GM12875 (cell line): ENCODE data around the gene HOXA10.

ENCODE experiments used
- H3K4me3 ChIP-seq: one replicate; pipeline ENCODE4 v1.5.1; 2011; ENCODE audit warnings: low read depth, low read length, control low read depth
- TF ChIP-seq, protein P1 (sequence below): IDR thresholded peaks from 2 replicates; pipeline ENCODE4 v1.5.1; 2011; ENCODE audit warnings: low read depth, mild to moderate bottlenecking, control low read depth, inconsistent platforms, low read length, moderate library complexity, borderline replicate concordance; ENCODE audit not compliant: insufficient read depth

The HOXA10 gene

GRCh38 chr7:27144781-27145164, 29.3 kb downstream of the HOXA10 start:
- TF ChIP-seq, protein P1, sequence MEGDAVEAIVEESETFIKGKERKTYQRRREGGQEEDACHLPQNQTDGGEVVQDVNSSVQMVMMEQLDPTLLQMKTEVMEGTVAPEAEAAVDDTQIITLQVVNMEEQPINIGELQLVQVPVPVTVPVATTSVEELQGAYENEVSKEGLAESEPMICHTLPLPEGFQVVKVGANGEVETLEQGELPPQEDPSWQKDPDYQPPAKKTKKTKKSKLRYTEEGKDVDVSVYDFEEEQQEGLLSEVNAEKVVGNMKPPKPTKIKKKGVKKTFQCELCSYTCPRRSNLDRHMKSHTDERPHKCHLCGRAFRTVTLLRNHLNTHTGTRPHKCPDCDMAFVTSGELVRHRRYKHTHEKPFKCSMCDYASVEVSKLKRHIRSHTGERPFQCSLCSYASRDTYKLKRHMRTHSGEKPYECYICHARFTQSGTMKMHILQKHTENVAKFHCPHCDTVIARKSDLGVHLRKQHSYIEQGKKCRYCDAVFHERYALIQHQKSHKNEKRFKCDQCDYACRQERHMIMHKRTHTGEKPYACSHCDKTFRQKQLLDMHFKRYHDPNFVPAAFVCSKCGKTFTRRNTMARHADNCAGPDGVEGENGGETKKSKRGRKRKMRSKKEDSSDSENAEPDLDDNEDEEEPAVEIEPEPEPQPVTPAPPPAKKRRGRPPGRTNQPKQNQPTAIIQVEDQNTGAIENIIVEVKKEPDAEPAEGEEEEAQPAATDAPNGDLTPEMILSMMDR, result no peak
- no peak overlapping the region for H3K4me3 ChIP-seq

GRCh38 chr7:27143950-27144780, 30.0 kb downstream of the HOXA10 start:
- TF ChIP-seq, protein P1, result no peak
- no peak overlapping the region for H3K4me3 ChIP-seq

GRCh38 chr7:27143023-27143949, 30.8 kb downstream of the HOXA10 start, which contains the start of gene HOXA5:
Gene HOXA5, minus strand, starts transcription at chr7:27143681. Its CDS starts 74 bp downstream, at chr7:27143607.
- H3K4me3 ChIP-seq, result no peak within 1 kb of the TSS
- TF ChIP-seq, protein P1, result no peak

DNA sequence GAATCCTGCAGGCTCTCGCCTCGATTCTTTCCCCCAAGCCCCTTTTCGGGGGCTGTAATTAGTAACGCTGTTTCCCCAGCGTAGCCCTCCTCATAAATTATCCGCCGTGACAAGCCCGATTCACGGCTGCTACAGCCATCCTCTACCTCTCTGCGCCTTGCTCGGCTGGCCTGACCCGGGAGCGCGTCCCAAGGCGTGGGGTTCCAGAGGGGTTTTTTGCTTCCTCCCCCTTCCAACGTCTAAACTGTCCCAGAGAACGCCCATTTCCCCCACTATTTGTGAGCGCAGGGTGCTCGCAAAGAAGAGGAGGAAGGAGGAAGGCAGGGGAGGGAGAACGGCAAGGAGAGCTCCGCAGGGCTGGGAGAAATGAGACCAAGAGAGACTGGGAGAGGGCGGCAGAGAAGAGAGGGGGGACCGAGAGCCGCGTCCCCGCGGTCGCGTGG, 31.5 kb downstream of the HOXA10 start:
- no peak overlapping the region for H3K4me3 ChIP-seq
- TF ChIP-seq, protein P1, result no peak

DNA sequence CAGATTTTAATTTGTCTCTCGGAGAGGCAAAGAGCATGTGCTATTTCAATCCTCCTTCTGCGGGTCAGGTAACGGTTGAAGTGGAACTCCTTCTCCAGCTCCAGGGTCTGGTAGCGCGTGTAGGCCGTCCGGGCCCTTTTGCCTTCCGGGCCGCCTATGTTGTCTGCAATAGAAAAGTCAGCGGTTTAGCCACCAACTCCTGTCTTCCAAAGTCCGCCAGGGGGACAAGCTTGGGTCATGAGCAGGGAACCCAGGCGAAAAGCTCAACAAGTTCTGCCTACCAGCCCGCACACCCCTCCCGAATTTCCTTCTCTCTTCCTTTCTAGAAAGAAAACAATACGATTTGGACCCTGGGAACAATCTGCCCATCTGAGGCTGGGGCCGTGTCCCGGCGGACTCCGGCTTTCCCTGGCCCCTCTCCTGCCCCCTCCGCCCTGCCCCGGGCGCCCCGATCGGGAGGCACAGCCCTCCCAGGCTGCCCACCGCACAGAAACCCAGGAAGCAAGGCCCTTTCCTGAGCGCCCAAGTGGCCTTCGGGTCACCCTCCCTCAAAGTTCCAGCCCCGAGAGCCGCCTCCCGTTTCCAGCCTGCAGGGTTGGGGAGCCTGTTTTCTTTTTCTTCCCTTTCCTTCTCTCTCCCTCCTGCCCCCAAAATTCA, 32.1 kb downstream of the HOXA10 start:
- H3K4me3 ChIP-seq, result no peak overlapping the region
- TF ChIP-seq, protein P1, result no peak

DNA sequence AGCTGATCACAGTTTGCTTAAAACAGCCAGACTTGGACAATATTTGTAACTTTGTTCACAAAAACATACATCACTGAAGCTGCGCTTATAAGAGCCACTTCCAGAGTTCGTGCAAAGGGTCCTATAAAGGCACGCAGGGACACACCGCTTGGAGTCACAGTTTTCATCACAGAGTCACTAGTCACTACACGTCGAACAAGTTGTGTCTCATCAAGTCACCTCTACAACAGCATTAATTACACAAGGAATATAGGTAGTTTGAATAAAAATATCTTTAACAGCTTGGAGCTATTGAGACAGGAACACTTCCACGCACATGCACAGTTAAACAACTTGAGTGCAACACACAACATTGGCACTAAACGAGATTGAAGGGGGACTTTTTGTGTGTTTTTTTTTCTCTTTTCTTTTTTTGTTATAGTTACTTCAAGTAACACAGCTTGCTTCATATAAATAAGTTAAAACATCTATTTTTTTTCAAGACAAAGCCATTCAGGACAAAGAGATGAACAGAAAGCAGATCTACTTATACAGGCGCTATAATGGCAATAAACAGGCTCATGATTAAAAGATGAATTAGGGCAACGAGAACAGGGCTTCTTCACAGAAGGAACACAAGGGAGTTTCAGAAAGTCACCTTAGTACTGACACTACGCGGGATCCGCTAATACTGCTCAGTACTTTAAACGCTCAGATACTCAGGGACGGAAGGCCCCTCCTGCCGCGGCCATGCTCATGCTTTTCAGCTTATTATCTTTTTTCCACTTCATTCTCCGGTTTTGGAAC, 32.8 kb downstream of the HOXA10 start:
- H3K4me3 ChIP-seq, result no peak overlapping the region
- TF ChIP-seq, protein P1, result no peak
